Stimulated activated CD8-positive, alpha-beta memory T cell treated with anti-CD3 and anti-CD28 coated beads, Interleukin-2, amount 100 ng/mL, for 1 hour (primary cell): ENCODE measurements around the gene CYB5RL.
"Not testable (repeated sequence)": the region's sequence is repeated elsewhere in the genome, so short reads cannot be mapped to it uniquely, and the experiment has no call there.

ENCODE experiments used
- DNase-seq, 2 donors: peaks; one replicate each; pipeline ENCODE4 v3.0.0-alpha.2; 2020; ENCODE audit warnings: low read depth in 2 of 2

The CYB5RL gene

GRCh38 chr1:54225986-54226559 is 26.2 kb upstream of the CYB5RL start:
- no peak for DNase-seq

DNA sequence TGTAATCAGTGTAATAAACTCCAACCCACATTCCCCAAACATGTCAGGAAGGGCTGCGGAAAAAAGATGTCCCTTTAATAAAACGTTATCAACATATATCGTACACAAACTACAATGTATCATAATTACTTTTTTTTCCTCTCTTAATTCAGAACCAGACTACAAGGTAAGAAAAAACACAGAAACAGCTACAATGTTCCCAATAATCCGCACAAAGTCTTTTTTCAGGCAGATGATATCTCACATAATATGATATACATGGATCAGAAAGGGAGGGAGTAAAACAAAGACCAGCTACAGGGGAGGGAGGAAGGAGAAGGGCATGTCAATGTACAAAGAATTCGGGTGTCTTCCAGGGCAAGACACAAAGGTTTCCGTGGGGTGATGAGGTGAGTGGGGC is 25.5 kb upstream of the CYB5RL start:
- DNase-seq = no peak

DNA sequence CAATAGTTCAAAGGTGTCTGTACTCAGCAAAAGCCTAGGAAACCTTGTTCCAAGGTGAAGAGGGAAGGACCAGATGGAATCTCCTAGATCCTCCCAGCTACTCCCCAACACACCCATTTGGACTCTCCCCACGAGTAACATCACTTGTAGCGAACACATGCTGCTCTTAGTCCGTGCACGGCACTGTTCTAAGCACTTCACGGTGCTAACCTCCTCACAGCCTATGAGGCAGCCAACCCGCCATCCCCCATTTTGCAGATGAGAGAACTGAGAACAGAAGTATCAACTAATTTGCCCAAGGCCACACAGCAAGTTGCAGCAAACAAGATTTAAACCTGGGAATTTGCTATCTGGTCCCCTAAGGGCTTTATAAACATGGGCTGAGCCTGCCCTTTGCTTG is 24.4 kb upstream of the CYB5RL start:
- DNase-seq = no peak

DNA sequence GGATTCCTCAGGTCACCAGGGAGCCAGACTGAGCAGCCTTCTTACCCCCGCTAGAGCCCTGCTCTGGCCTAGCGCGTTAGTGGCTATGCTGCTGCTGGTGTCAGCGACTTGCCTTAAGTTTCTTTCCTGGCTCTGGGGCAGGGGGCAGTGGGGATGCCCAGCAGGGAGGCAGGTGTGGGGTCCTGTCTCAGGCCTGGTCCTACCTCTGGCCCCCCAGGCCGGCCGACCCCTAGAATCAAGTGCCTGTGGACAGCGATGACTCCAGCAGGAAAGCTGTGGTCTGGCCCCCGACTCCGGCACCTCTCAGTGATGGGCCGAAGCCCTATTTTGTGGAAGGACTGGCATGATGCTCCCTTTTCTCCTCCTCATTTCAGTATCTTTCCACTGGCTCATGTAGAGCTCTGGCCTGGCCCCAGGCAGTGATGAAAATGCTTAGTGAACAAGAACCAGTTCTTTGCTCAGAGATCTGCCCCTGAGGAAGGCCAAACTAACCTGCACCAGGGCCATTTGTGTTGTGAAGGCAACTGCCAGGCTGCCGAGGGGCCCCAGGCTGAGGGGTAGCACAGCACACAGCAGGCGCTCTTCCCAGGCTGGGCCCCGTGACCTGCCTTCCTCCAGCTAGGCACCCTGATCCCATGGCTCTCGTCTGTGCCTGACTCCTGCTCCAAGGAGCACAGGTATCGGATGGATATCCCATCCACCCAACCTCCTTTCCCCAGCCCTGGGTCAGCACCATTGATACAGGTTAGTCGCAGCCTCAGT is 23.8 kb upstream of the CYB5RL start:
- no peak for DNase-seq

- DNase-seq = no peak
These were observed 22.9 kb upstream of the CYB5RL start for GRCh38 chr1:54222711-54223110.

- DNase-seq = no peak
These were observed 22.1 kb upstream of the CYB5RL start for GRCh38 chr1:54221867-54222484.

GRCh38 chr1:54221113-54221834 is 21.4 kb upstream of the CYB5RL start:
- no peak for DNase-seq

DNA sequence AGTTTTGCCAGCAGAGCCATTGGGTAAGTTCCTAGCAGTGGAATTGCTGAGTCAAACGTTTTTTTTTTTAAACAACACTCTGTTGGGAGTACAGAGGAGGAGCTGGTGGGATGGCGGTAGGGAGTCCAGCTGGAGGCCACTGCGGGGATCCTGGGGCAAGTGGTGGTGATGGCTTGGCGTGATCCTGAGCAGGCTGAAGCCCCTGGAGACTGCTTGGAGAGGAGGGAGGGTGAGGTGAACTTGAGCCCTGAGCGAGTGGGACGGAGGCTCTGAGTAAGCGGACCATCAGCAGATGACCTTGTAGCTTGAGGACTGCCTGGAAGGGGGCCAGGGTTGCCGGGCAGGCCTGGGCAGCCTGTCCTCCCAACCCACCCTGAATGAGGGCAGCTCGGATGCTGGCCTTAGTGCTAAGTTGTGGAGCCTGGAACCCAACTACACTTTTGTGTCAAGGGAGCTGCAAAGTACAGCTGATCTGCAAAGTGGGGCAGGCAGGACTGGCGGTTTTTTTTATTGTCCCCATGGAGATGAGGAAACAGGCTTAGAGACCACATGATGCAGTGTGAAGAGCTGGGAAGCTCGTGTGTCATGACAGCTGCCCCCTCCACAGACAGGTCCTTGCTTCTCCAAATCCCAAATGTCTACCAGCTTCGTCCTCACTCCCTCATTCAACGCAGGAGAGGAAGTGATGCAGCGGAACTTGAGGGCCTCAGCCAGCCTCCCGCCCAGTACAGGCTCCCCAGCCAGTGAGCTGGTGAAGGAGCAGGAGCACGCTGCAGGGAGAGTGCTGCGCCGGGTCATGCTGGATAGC is 20.4 kb upstream of the CYB5RL start:
- DNase-seq = no peak

GRCh38 chr1:54219688-54220003 is 19.8 kb upstream of the CYB5RL start:
- DNase-seq = no peak

- no peak for DNase-seq
These were observed 19.3 kb upstream of the CYB5RL start for GRCh38 chr1:54218883-54219687.

DNA sequence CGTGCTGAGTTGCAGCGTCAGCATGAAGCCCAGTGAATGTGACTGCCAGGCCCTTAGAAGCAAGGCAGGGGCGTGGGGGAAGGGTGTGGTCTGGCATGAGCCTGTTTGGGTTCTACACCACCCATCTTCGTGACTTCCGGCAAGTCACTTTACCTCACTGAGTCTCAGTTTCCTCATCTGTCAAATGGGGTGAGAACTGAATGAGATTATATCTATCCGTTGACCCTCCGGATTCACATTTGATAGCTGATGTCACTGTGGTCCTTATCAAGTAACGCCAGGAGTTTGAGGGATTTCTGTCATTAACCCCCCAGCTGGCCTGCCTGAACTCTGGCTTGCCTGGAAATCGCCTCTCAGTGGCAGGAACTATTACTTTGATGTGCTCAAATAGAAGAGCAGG is 15.7 kb upstream of the CYB5RL start:
- DNase-seq = no peak

- no peak for DNase-seq
These were observed 13.0 kb upstream of the CYB5RL start for GRCh38 chr1:54212872-54213271.

DNA sequence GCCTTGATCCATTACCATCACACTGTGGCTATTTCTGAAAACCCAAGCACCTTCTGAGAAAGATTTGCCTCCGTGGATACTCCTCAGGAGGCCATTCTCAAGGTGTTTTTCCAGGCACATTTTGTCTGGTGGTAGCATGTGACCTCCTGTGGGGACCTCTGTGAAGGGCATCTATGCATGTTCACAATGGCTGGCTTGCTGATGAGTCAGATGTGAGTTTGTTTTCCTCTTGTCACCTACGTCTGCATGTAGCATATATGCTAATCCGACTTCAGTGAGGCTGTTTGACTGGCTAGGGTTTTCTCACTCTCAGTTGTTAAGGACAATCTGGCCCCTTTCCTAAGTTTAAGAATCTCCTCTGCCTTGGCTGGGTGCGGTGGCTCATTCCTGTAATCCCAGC is 8.1 kb upstream of the CYB5RL start:
- not testable (repeated sequence) for DNase-seq

DNA sequence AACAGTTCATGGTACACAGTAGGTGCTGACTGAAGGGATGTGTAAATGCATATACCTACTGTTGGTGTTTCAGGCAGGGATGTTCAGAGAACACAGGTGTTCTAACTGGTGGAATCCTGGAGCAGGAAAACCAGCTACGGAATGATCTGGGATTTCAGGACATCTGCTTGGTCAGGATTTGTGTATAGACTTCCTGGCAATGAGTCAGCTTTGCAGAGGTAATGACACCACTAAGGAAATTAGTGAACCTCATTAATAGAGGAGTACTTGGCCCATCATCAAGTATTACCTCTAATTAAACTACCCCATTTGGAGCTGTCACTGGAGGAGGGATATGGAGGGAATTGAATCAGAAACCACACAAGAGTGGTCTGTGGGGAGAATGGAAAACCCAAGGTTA is 7.5 kb upstream of the CYB5RL start:
- no peak for DNase-seq

DNA sequence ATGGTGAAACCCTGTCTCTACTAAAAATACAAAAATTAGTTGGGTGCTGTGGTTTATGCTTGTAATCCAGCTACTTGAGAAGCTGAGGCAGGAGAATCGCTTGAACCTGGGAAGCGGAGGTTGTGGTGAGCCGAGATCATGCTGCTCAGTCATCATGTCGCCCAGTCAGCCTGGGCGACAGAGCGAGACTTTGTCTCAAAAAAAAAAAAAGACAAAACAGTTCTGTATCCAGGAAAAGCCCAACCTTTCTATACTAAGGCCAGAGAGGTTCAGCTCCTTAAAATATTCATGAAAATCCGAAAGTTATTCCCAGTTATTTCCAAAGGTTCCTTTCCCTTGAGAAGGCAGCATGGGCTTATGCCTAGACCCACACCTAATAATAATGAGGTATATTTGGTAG is 4.4 kb upstream of the CYB5RL start:
- no peak for DNase-seq

- no peak for DNase-seq
These were observed 728 bp upstream of the CYB5RL start for GRCh38 chr1:54200519-54200997.

DNA sequence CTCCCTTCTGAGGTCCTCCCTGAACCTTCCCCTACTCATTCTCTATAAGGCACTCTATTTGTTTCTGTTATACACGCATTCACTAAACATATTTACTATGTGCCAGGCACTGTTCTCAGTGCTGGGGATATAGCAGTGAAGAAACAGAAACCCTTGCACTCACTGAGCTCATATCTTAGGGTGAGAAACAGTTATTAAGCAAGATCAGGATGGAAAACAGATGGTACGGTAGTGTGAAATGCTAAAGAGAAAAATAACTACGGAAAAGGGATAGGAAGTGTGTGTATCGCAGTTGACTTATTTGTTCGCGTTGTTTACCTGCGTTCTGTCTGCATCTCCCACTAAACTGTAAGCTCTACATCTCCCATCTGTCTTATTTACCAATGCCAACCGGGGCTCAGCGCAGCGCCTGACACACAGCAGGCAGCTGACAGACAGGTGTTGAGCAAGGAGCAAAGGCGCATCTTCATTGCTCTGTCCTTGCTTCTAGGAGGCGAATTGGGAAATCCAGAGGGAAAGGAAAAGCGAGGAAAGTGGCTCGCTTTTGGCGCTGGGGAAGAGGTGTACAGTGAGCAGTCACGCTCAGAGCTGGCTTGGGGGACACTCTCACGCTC is 572 bp downstream of the CYB5RL start:
- no peak for DNase-seq

DNA sequence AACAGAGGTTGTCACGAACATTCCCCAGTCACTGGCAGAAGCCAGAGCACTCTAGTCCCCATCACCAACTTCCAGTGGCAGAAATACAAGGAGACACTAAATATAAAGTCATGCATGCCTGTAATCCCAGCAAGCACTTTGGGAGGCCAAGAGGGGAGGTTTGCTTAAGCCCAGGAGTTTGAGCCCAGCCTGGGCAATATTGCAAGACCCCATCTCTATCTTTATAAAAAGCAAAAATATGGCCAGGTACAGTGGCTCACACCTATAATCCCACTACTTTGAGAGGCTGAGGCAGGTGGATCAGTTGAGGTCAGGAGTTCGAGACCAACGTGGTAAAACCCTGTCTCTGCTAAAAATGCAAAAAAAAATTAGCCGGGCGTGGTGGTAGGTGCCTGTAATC is 6.4 kb downstream of the CYB5RL start:
- no peak for DNase-seq

- DNase-seq = no peak
These were observed 8.3 kb downstream of the CYB5RL start for GRCh38 chr1:54191525-54191924.

GRCh38 chr1:54190526-54190925 is 9.3 kb downstream of the CYB5RL start:
- DNase-seq = no peak

DNA sequence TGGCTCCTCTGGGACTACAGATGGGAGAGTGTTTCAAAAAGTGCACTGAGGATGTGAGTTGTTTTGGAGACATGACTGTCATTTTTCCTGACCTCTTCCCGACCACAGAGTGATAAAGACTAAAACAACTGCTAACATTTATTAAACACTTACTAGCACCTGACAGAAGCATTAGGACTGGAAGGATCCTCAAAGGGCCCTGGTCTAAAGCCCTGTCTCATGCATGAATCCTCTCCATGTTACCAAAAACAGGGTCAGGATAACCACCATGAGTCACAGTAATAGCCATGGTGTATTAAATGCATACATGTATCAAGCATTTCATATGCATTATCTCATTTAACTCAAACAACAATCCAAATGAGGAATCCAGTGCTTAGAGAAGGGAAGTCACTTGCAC is 11.5 kb downstream of the CYB5RL start:
- DNase-seq = no peak
